ENCODE data around the gene AQP6.

- TF ChIP-seq GATA2 (IDR thresholded peaks at IDR 0.05; ENCODE audit: low read depth, low read length) (no peak), GATA3 (IDR thresholded peaks at IDR 0.05; ENCODE audit: low read depth, low read length) (no peak)
Observed at GRCh38 chr12:49975318-49975761, 2.6 kb downstream of the AQP6 start.

All from SH-SY5Y (cell line).